Dermis blood vessel endothelial cell (primary cell): ENCODE results near the gene CENPU. TPM values are rescaled to one million over a fixed set of nuclear protein-coding genes. Genes with fewer than 3 reads are reported as not detected.
A peak's percentile ranks its signal among the peaks of the same experiment; 100 is the strongest.
"Not testable (repeated sequence)": the region's sequence is repeated elsewhere in the genome, so short reads cannot be mapped to it uniquely, and the experiment has no call there.

Experiments used
- DNase-seq: peaks from one replicate; pipeline ENCODE4 v3.0.0; 2010
- total RNA-seq: library from RNA; depleted of rRNA; stranded (reverse); fragments of >200 nt; gene quantifications from 2 replicates; pipeline ENCODE4 v1.2.3, GENCODE V29; 2014

CENPU gene
- total RNA-seq, 1 donor from 2014 or later, result 8.5 TPM

- no peak for DNase-seq
Measured at GRCh38 chr4:184751585-184751956, 17.7 kb upstream of the CENPU start.

GRCh38 chr4:184750926-184751584 is 17.2 kb upstream of the CENPU start:
- no peak for DNase-seq

DNA sequence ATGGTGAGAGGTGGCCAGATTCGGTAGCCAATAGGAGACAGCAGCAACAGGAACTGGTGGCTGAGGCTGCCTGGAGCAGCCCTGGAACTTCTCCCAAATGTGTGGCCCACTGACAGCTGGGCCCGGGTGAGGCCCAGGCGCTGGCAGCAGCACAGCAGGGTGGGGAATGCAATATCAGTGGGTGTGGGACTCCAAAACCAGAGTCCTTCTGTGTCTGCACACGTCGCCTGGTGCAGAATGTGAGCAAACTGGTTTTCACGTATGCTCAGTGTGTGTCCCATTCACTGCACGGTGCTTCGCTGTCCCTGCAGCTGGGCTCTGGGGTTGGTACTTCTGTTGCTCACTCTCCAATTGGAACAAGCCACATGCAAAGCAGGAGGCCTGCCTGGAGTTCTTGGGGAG is 14.4 kb upstream of the CENPU start:
- no peak for DNase-seq

- DNase-seq, result no peak
Measured at GRCh38 chr4:184747034-184747830, 13.3 kb upstream of the CENPU start.

DNA sequence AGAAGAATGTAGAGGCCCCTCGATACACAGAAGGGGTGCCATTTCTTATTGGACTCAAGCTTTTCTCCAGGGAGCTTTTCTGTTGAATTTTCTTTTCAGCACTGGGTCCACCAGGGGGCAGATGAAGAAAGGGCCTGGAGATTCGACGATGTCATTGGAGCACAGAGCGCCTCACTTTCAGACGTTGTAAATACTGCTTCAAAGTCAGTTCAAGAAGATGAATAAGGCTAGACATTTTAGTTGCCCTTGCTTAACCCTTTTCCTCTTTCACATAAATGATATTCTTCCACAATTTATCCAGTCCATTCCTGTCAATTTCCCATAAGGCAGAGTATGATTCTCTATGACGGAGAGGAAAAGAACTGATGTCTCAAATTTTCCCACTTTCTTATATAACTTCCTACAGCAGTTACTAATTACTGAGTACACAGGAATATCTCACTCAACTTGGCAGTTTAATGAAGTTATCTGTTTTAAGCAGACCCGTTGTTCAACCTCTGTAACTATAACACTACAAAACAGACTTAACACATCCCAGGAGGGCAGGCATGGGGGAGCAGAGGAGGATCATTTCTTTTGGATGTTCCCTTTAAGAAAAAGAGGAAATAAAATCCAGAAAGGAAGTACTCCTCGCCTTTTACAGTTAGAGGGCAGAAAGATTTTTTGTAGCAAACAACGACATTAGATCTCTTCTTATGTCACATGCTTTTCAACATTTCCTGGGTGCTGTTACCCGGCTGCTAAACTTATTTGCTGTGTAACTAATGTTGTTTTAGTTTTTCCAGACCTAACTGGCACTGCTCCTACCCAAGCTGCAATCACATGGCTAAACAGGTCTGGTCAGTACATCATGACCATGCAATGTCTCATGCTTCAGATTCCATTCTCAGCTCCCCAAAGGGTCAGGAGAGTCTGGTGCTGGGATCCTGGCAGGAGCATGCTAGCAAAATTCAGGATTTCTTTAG is 12.2 kb upstream of the CENPU start:
- DNase-seq, result peak; percentile 83

DNA sequence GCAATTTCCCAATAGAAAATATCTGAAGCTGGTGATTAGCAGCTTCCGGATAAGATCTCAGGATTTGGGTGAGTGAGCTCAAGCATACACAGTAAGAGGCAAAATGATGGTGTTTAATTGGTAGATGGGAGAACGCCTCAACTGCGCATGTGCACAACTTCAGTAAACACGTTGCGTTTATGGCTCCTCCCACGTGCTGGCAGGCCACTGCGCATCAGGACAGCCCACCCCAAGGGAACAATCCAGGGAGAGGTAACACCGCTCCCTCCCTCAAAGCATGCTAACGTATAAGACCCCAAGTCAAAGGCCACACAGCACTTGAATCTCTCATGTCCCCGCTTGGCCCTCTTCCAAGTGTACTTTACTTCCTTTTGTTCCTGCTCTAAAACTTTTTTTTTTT is 10.3 kb upstream of the CENPU start:
- no peak for DNase-seq

DNA sequence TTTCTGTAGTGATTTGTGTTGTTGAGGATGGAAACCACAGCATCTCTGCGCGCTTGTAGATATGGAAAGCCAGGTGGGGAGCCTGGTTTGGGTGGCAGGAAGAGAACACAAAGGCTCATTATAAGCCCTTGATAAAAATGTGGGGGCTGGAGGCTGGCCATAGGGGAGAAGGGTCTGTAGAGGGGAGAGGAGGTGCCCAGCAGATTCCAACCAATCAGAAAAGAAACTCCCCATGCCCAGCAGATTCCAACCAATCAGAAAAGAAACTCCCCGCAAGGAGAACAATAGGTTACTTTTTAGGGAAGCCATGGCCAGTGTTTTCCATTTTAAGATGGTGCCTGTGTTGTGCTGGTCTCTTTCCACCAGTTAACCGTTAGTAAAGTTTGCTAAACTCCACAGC is 9.8 kb upstream of the CENPU start:
- DNase-seq, result no peak

DNA sequence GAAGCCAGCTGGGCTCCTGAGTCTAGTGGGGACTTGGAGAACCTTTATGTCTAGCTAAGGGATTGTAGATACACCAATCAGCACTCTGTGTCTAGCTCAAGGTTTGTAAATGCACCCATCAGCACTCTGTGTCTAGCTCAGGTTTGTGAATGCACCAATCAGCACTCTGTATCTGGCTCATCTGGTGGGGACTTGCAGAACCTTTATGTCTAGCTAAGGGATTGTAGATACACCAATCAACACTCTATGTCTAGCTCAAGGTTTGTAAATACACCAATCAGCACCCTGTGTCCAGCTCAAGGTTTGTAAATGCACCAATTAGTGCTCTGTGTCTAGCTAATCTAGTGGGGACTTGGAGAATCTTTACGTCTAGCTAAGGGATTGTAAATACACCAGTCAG is 7.8 kb upstream of the CENPU start:
- DNase-seq, result not testable (repeated sequence)

GRCh38 chr4:184740980-184741391 is 7.1 kb upstream of the CENPU start:
- DNase-seq, result no peak

- not testable (repeated sequence) for DNase-seq
Measured at GRCh38 chr4:184739575-184739974, 5.7 kb upstream of the CENPU start.

- DNase-seq, result no peak
Measured at GRCh38 chr4:184734758-184735157, 862 bp upstream of the CENPU start.

DNA sequence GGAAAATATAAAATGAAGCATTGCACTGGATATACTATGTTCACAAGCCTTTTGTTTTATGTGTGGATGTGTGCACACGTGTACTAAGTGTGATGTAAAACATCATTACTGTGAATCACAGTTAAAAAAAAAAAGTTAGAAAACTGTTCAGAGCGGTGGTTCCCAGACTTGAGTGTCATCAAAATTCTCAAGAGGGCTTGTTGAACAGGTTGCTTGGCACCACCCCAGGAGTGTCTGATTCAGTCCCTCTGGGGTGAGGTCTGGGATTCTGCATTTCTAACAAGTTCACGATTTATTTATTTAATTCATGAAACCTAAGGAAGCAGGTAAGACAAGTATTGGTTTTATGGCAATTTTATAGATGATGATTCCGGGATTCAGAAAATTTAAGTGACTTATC is 1.8 kb downstream of the CENPU start:
- no peak for DNase-seq

DNA sequence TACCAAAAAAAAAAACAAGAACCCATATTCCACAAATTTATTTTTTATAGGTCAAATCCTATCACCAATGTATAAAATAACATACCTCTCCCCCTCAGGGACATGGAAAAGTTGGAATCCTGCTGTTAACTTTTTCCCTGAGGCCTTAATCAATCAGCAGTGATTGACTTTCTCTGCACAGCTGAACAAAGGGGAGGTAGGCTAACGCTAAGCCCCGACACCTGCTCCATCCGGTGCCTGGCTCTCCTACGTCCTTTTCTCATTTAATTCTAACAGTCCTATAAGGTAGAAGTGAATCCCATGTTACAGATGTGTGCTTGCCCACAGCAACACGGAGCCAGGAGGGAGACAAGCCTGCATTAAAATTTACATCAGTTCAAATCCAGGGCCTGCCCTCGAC is 2.8 kb downstream of the CENPU start:
- no peak for DNase-seq

- no peak for DNase-seq
Measured at GRCh38 chr4:184729946-184730345, 4.0 kb downstream of the CENPU start.

- peak; percentile 86 for DNase-seq
Measured at GRCh38 chr4:184728858-184729257, 5.0 kb downstream of the CENPU start.

DNA sequence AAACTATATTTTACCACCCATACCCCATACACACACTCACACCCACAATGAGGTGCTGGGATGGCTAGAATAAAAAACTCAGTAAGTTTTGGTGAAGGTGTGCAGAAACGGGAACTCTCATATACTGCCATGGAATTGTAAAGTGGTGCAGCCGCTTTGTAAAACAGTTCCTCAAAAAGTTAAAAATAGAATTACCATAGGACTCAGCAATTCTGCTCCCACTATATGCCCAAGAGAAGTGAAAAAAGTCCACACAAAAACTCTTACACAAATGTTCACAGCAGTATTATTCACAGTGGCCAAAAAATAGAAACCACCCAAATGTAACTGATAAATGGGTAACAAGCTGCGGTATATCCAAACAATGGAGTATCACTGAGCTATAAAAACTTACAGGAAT is 6.5 kb downstream of the CENPU start:
- DNase-seq, result no peak

GRCh38 chr4:184722798-184723197 is 11.1 kb downstream of the CENPU start:
- DNase-seq, result no peak

DNA sequence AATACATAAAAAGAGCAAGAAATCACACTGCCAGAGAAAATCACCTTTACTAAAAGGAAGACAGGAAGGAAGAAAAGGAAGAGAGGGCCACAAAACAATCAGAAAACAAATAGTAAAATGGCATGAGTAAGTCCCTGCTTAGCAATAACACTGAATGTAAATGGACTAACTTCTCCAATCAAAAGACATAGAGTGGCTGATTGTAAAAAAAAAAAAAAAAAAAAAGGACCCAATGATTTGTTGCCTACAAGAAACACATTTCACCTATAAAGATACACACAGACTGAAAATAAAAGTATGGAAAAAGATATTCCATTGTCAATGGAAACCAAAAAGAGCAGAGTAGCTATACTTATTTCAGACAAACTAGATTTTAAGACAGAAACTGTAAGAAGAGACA is 12.6 kb downstream of the CENPU start:
- DNase-seq, result no peak

DNA sequence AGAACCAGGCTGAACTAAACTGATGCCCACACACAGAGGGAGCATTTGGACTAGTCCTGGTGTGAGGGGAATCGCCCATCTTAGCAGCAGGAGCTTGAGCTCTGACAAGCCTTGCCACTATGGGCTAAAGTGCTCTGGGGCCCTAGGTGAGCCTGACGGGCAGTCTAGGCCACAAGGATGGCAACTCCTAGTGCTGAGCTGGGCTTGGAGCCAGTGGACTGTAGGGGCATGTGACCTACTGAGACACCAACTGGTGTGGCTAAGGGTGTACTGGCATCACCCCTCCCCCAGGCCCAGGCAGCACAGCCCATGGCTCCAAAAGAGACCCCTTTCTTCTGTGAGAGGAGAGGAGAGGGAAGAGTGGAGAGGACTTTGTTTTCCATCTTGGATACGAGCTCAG is 14.5 kb downstream of the CENPU start:
- no peak for DNase-seq

- DNase-seq, result no peak
Measured at GRCh38 chr4:184715526-184715925, 18.4 kb downstream of the CENPU start.

DNA sequence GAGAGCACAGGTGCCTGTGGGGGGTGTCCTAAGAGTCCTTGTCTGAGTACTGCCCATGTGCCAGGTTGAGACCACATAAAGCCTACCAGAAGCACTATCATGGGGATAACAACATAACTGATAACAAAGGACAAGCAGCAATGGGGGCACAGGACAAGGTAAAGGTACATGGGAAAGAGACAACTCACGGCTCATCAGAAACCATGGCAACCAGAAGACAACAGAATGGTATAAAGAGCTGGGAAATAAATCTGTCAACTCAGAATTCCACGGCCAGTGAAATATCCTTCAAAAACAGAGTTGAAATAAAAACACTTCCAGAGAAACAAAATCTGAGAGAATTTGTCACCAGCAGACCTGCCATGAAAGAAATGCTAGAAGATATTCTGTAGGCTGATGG is 20.0 kb downstream of the CENPU start:
- no peak for DNase-seq

GRCh38 chr4:184712322-184712721 is 21.6 kb downstream of the CENPU start:
- no peak for DNase-seq

GRCh38 chr4:184706453-184706852 is 27.4 kb downstream of the CENPU start:
- no peak for DNase-seq
